RWPE1 (cell line): ENCODE data around the gene USP49.

Source experiments
- CTCF ChIA-PET: fragments of 350-600 bp; sonication (Branson Sonifier 250); formaldehyde crosslinking; extraction: SDS; loops from one replicate; lab custom pipeline; 2021; lab: Yijun Ruan, JAX
- POLR2A ChIA-PET: fragments of 400-600 bp; formaldehyde crosslinking; extraction: SDS; loops from one replicate; lab custom pipeline; 2020; ENCODE audit warnings: antibody characterized with exemption; ENCODE audit not compliant: low non-redundant PET; lab: Yijun Ruan, JAX
- DNase-seq: peaks from one replicate; pipeline ENCODE4 v3.0.0; 2012; ENCODE audit warnings: low spot score
- H3K27ac ChIP-seq: fragments of 450-650 bp; 2 replicates; pipeline ENCODE4 v1.5.1; 2017
- TF ChIP-seq, protein P1 (sequence below): fragments of 450-650 bp; conservative IDR thresholded peaks from 2 replicates; pipeline ENCODE4 v1.5.1; 2017; ENCODE audit warnings: low read depth, mild to moderate bottlenecking

The USP49 gene

DNA sequence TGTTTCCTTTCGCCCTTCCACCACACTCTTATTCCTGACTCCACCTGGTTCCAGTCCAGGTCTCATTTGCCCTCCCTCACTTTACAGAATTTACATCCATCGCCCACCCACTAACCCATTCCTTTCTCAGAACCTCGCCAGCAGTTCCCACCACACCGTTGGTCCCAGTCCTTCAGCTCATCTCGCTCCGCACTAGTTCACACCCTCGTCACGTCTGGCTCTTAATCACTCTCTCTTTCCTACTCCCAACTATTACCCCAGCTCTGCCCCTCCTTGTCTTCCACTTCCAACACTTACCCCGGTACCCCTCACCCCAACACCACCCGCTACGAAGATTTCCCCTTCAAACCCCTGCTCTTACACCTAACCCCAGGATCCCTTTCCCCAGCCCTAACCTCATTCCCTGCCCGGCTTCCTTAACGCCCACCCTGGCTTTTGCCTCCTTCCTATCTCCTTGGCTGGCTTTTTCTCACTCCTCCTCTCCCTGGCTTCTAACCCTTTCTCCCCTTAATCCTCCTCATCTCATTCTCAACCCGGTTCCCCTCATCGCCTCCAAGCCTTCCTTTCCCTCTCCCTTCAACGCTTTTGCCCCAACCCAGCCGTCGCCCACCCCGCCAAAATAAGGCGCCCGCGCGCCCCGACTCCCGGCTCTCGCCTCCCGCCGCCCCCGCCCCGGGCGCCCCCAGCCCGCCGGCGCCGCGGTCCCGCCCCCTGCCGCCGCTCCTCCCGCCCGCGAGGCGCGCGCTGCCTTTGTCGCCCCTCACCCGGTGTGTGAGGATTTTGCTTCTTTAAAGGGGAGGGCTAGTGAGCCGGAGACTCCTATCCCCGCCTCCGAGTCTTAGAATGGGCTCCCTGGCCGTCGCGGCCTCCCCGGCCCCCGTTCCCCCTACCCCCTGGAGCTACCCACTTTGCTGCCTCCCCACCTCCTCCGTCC is 542 bp downstream of the USP49 start:
- POLR2A ChIA-PET: interaction anchor here (0.6 kb wide), 1 partner anchor 37 kb away, joined by 3 read pairs; no protein-coding TSS in a partner anchor
- TF ChIP-seq, protein P1, sequence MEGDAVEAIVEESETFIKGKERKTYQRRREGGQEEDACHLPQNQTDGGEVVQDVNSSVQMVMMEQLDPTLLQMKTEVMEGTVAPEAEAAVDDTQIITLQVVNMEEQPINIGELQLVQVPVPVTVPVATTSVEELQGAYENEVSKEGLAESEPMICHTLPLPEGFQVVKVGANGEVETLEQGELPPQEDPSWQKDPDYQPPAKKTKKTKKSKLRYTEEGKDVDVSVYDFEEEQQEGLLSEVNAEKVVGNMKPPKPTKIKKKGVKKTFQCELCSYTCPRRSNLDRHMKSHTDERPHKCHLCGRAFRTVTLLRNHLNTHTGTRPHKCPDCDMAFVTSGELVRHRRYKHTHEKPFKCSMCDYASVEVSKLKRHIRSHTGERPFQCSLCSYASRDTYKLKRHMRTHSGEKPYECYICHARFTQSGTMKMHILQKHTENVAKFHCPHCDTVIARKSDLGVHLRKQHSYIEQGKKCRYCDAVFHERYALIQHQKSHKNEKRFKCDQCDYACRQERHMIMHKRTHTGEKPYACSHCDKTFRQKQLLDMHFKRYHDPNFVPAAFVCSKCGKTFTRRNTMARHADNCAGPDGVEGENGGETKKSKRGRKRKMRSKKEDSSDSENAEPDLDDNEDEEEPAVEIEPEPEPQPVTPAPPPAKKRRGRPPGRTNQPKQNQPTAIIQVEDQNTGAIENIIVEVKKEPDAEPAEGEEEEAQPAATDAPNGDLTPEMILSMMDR: no peak
- DNase-seq: peak; percentile 8
- peak overlapping the region; percentile 80 for H3K27ac ChIP-seq
- CTCF ChIA-PET: interaction anchor here (1.2 kb wide), 1 partner anchor 150 kb away, joined by 4 read pairs; no protein-coding TSS in a partner anchor

DNA sequence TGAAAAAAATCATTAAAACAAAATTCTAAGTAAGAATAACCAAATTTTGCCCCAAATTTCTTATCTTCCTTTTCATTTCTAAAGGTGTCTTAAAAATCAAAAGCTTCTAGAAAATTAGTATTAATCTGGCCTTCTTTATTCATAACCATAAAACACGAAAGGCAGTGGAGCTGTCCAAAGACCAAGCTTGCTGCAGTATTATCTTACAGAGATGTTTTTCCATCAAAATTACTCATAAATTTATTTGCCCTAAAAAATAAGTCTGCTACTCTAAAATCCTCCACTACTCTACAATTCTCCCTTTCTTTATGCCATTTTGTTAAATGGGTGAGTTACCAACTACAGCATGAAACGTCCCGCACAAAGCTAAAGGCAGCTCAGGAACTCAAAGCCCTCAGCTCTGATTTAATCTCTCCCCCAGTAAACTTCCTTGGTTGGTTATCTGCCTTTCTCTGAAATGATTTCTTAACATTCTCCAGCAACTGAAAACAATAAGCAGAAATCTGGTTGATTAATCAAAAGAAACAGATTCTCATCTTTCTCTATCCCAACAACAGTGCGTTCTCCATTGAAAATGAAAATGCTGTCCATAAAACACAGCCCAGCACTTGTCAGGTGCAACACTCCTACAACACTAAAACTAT is 2.1 kb downstream of the USP49 start:
- CTCF ChIA-PET: no interaction called here
- no peak for DNase-seq
- POLR2A ChIA-PET: interaction anchor here (0.7 kb wide), 1 partner anchor 139 kb away, joined by 4 read pairs; no protein-coding TSS in a partner anchor
- TF ChIP-seq, protein P1: no peak
- H3K27ac ChIP-seq: no peak overlapping the region

DNA sequence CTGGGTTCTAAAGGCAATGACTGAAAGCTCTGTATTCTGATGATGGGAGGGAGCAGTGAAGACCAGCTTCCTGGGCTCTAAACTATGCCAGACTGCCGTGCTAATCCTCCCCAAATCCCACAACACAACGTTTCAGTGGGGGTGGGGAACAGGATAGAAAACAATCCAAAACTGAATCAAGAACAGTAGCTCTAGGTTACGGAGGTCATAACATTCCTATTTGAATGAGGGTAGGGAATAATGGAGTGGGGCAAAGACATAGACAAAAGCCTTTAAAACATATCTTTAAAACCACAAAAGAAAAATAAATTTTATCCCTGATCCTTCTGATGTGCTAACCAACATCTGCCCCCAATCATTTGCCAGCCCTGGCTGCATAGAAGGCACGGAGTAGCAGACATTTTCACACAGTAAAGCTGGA is 7.8 kb downstream of the USP49 start:
- no peak for DNase-seq
- TF ChIP-seq, protein P1: no peak
- CTCF ChIA-PET: interaction anchor here (0.8 to 1.0 kb wide), 2 partner anchors 10 to 34 kb away, joined by 5 to 6 read pairs; partner anchors contain the start of genes BYSL and MED20
- no peak overlapping the region for H3K27ac ChIP-seq
- POLR2A ChIA-PET: interaction anchor here (1.0 kb wide), 1 partner anchor 34 kb away, joined by 3 read pairs; the partner anchor contains the start of genes BYSL and MED20

DNA sequence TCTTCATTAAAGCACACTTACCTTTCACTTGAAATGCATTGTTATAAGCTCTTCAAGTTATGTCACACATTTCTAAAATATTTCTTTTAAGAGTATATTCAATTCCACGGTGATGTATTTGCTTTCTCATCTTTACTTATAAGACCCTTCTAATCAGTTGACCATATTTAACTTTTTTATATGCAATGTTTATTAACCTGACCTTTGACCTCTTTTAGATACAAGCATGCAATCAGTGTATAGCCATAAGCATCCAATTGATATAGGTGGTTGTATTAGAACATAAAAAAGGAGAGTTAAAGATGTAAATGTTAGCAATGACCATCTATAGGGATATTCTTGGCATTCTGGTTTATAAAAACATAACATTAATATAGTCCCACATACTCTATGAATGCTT is 9.2 kb downstream of the USP49 start:
- no peak for DNase-seq
- ChIA-PET POLR2A (no interaction called here), CTCF (no interaction called here)
- TF ChIP-seq, protein P1: no peak
- no peak overlapping the region for H3K27ac ChIP-seq

DNA sequence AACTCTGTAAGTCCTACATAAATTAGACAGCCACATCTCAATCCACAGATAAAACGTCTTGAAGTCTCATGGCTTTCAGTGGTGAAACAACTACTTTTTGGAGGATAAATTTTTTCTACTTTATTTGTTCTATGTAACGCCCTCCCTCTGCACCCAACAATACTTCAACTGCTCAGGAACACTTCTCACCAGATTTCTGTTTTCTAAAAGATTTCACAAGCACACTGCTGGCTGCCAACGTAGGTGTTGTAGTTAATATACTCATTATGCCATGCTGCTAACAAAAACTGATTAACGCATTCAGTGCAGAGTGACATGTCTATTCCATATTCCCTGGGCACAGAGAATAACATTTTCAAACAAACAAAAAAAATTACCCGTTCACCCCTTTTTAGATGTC is 10.2 kb downstream of the USP49 start:
- DNase-seq: no peak
- CTCF ChIA-PET: interaction anchor here (0.7 kb wide), 1 partner anchor 95 kb away, joined by 3 read pairs; no protein-coding TSS in a partner anchor
- no peak overlapping the region for H3K27ac ChIP-seq
- TF ChIP-seq, protein P1: no peak
- POLR2A ChIA-PET: no interaction called here

DNA sequence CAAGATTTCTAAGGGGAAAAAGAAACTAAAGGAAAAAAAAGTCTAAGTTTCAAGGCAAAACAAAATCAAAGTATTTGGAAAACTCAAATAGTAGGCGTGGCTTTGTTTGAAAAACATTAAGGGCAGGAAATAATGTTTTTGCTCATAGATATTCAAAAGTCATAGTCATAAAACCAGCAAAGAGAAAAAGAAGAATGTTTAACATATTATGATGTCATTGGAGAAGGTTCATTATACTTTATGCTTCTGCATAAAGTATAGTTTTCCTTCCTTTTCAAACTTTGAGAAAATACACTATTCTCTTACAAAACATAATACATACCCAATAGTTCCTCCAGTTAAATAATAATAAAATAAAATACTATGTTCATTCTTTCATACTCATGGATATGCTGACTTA is 13.7 kb downstream of the USP49 start:
- no peak for DNase-seq
- TF ChIP-seq, protein P1: no peak
- no peak overlapping the region for H3K27ac ChIP-seq
- CTCF ChIA-PET: no interaction called here
- POLR2A ChIA-PET: no interaction called here
